Heart left ventricle (tissue), 16 donors: ENCODE measurements around the gene SEC62. TPM values are rescaled to one million over a fixed set of nuclear protein-coding genes. Genes with fewer than 3 reads are reported as not detected.

Source experiments
- ATAC-seq, 4 donors: fragments of 200-7000 bp; cut with Tn5 transposase; one replicate each; pipeline ENCODE4 v1.9.1; 2020 to 2022; ENCODE audit warnings: moderate library complexity in 4 of 4, mild to moderate bottlenecking in 3 of 4, moderate number of reproducible peaks in 1 of 4
- DNase-seq, 5 donors: peaks; one replicate each; pipeline ENCODE4 v3.0.0-alpha.2; 2020
- H3K27ac ChIP-seq, 12 donors: fragments of 200-600 bp; sonication (generic) in 4 of 12; one replicate each; pipeline versions ENCODE4 v1.5.0 to v1.8.0; 2016 to 2022; ENCODE audit warnings: mild to moderate bottlenecking in 2 of 12
- H3K27me3 ChIP-seq, 9 donors: fragments of 200-600 bp; sonication (generic) in 2 of 9; one replicate each; pipeline versions ENCODE4 v1.5.1 to v1.8.0; 2016 to 2022; ENCODE audit warnings: mild to moderate bottlenecking in 3 of 9
- H3K36me3 ChIP-seq, 9 donors: fragments of 200-600 bp; sonication (generic) in 2 of 9; one replicate each; pipeline versions ENCODE4 v1.5.0 to v1.8.0; 2018 to 2022; ENCODE audit warnings: mild to moderate bottlenecking in 2 of 9
- H3K4me1 ChIP-seq, 12 donors: fragments of 200-600 bp; sonication (generic) in 4 of 12; one replicate each; pipeline versions ENCODE4 v1.5.0 to v1.8.0; 2016 to 2022; ENCODE audit warnings: mild to moderate bottlenecking in 3 of 12
- H3K4me3 ChIP-seq, 12 donors: fragments of 200-600 bp; sonication (generic) in 4 of 12; one replicate each; pipeline versions ENCODE4 v1.5.0 to v1.8.0; 2017 to 2022; ENCODE audit warnings: mild to moderate bottlenecking in 9 of 12, moderate library complexity in 4 of 12
- H3K9me3 ChIP-seq, 12 donors: fragments of 200-600 bp; sonication (generic) in 4 of 12; one replicate each; pipeline versions ENCODE4 v1.5.0 to v1.8.0; 2016 to 2022; ENCODE audit warnings: mild to moderate bottlenecking in 1 of 12
- CTCF ChIP-seq, 12 donors: fragments of 200-600 bp; sonication (generic) in 4 of 12; IDR thresholded peaks; one replicate each; pipeline versions ENCODE4 v1.5.0 to v1.8.0; 2018 to 2022; ENCODE audit warnings: antibody characterized with exemption in 12 of 12, mild to moderate bottlenecking in 5 of 12
- POLR2A ChIP-seq, 2 donors: fragments of 450-650 bp; IDR thresholded peaks; one replicate each; pipeline ENCODE4 v1.6.1; 2017; ENCODE audit warnings: antibody characterized with exemption in 2 of 2, mild to moderate bottlenecking in 2 of 2, moderate library complexity in 2 of 2
- WGBS, 4 donors: extraction: QIAGEN DNeasy Blood & Tissue Kit in 2 of 4; methylation state at CpG; one replicate each; pipeline versions ENCODE4 v1.1.5 to v1.1.7; 2013 to 2018; 5-methylcytosine and 5-hydroxymethylcytosine counted together
- intact Hi-C, 10 donors: fragments of 100-400 bp; cut with DNase I; formaldehyde crosslinking; loops; one replicate each; pipeline versions ENCODE4 v1.11.1 to v1.14.2; 2022
- polyA plus RNA-seq, 2 donors: library from polyadenylated mRNA; stranded (reverse); fragments of 200-250 nt; gene quantifications; one replicate each; pipeline ENCODE4 v1.2.3, GENCODE V29; 2013
- total RNA-seq, 9 donors: library from RNA; depleted of rRNA in 2 of 9; stranded (reverse); fragments of >200 nt in 2 of 9; fragmentation: NEBNext Ultra II Directional in 3 of 9; extraction: Animal tissue kit (Norgen Biotek cat#: 25700) in 3 of 9; gene quantifications; one replicate each; pipeline versions ENCODE4 v1.1.0 to v1.2.4, GENCODE V29; 2016 to 2023
- donor health status: ischemic (EF 13 %, LVEDD 7.1; RV severe dilation, severe dysfunction).
- donor health status: healthy with polysubstance abuse.
- donor health status: DM: no; HTN: yes; CAD: no.
- donor health status: DM: no; HTN: no; CAD: no.
- donor health status: ischemic (EF 25% LVEDD 6.9; RV normal size, moderate dysfunction).
- donor health status: ischemic (EF 25% LVEDD 5.7; RV mildly dilated, moderate dysfunction).
- donor health status: healthy.
- donor health status: DM: yes; HTN: yes; CAD: no.
- donor health status: ischemic (EF 35%, LVEDD 5.7; RV mildly dilated, moderate dysfunction).
- donor health status: nonischemic (EF 11% LVEDD 7.7; RV severe dilation, severe dysfunction).
- donor health status: DM: yes; HTN: yes; CAD: no.
- donor health status: PGD.
- donor health status: ischemic (EF 29% LVEDD 5.4; RV normal size, mild dysfunction).
- donor health status: nonischemic (EF 23%, LVEDD 6.1; RV moderate dilation, normal function).

Gene SEC62
- total and polyA plus RNA-seq, 11 donors, result 29.5 to 104 (median 71.1) TPM

- Histone ChIP-seq H3K4me1 (peaks cover 0 to 36% (median 9%) of the 10 kb centered on the region in 12 donors), H3K27me3 (no peaks in the 10 kb centered on the region), H3K27ac (no peak overlapping the region), H3K9me3 (no peaks in the 10 kb centered on the region), H3K36me3 (peaks cover 0 to 63% (median 54%) of the 10 kb centered on the region in 9 donors), H3K4me3 (no peak overlapping the region)
- WGBS, 4 donors, result 96 to 99% (median 97%) methylated on average over 2 of the region's 2 CpGs
- TF ChIP-seq POLR2A (IDR thresholded peaks at IDR 0.05) (no peak), CTCF (IDR thresholded peaks at IDR 0.05) (no peak)
- DNase-seq (no peak), ATAC-seq (no peak)
- intact Hi-C loops, result loop anchor here in 1 of 10 donors (10.0 kb wide), 1 partner anchor 179 kb away; no protein-coding TSS in a partner anchor
Observed at GRCh38 chr3:169996063-169996462, 29.5 kb downstream of the SEC62 start.

- Histone ChIP-seq H3K27me3 (no peaks in the 10 kb centered on the region), H3K4me3 (no peak overlapping the region), H3K27ac (no peak overlapping the region), H3K36me3 (peaks cover 0 to 38% (median 29%) of the 10 kb centered on the region in 9 donors), H3K9me3 (no peaks in the 10 kb centered on the region), H3K4me1 (peaks cover 0 to 29% (median 10%) of the 10 kb centered on the region in 12 donors)
- 52 to 67% (median 61%) methylated on average over 2 of the region's 2 CpGs for WGBS, 4 donors
- ATAC-seq (peak in 1 of 4 donors; percentile 14), DNase-seq (no peak)
- no peak for TF ChIP-seq POLR2A (IDR thresholded peaks at IDR 0.05)
- TF ChIP-seq CTCF (IDR thresholded peaks at IDR 0.05), result no peak
- intact Hi-C loops, result loop anchor here in 1 of 10 donors (10.0 kb wide), 1 partner anchor 176 kb away; no protein-coding TSS in a partner anchor
Observed at GRCh38 chr3:169998668-169999131, 32.1 kb downstream of the SEC62 start.

GRCh38 chr3:169999433-169999832 is 32.8 kb downstream of the SEC62 start:
- H3K4me1 ChIP-seq, result peaks cover 0 to 26% (median 5%) of the 10 kb centered on the region in 12 donors
- no peak for TF ChIP-seq CTCF (IDR thresholded peaks at IDR 0.05)
- no peak for TF ChIP-seq POLR2A (IDR thresholded peaks at IDR 0.05)
- H3K27me3 ChIP-seq, result no peaks in the 10 kb centered on the region
- H3K36me3 ChIP-seq, result peaks cover 0 to 30% (median 22%) of the 10 kb centered on the region in 9 donors
- ATAC-seq (no peak), DNase-seq (no peak)
- H3K4me3 ChIP-seq, result no peak overlapping the region
- H3K9me3 ChIP-seq, result no peaks in the 10 kb centered on the region
- H3K27ac ChIP-seq, result no peak overlapping the region
- intact Hi-C loops, result loop anchor here in 1 of 10 donors (10.0 kb wide), 1 partner anchor 175 kb away; no protein-coding TSS in a partner anchor
- 94 to 100% (median 98%) methylated on average over 1 of the region's 1 CpG for WGBS, 4 donors

- intact Hi-C loops, result loop anchor here in 1 of 10 donors (5.0 kb wide), 1 partner anchor 33 kb away; the partner anchor contains the start of gene SEC62
- ATAC-seq, result no peak
Observed at GRCh38 chr3:170000051-170000450, 33.4 kb downstream of the SEC62 start.

More at GRCh38 chr3:170000051-170000450, 33.4 kb downstream of the SEC62 start:
- Histone ChIP-seq H3K27me3 (no peaks in the 10 kb centered on the region), H3K36me3 (peaks cover 0 to 25% (median 16%) of the 10 kb centered on the region in 9 donors), H3K9me3 (no peaks in the 10 kb centered on the region), H3K4me1 (peaks cover 0 to 26% (median 1%) of the 10 kb centered on the region in 12 donors), H3K27ac (no peak overlapping the region), H3K4me3 (no peak overlapping the region)
- TF ChIP-seq POLR2A (IDR thresholded peaks at IDR 0.05) (no peak), CTCF (IDR thresholded peaks at IDR 0.05) (no peak)
- no peak for DNase-seq
- 90 to 99% (median 97%) methylated on average over 2 of the region's 2 CpGs for WGBS, 4 donors
